AG10803 (cell line): ENCODE measurements around the gene FOXL1.
A peak's percentile ranks its signal among the peaks of the same experiment; 100 is the strongest.

Source experiments
- DNase-seq: peaks from one replicate; pipeline ENCODE4 v3.0.0; 2010; ENCODE audit warnings: low read depth
- H3K4me3 ChIP-seq: 2 replicates; pipeline ENCODE4 v1.5.1; 2011; ENCODE audit warnings: mild to moderate bottlenecking, low read length, control low read depth
- TF ChIP-seq, protein P1 (sequence below): conservative IDR thresholded peaks from 2 replicates; pipeline ENCODE4 v1.5.1; 2011; ENCODE audit warnings: mild to moderate bottlenecking, low read length, control low read depth, inconsistent platforms

The FOXL1 gene

DNA sequence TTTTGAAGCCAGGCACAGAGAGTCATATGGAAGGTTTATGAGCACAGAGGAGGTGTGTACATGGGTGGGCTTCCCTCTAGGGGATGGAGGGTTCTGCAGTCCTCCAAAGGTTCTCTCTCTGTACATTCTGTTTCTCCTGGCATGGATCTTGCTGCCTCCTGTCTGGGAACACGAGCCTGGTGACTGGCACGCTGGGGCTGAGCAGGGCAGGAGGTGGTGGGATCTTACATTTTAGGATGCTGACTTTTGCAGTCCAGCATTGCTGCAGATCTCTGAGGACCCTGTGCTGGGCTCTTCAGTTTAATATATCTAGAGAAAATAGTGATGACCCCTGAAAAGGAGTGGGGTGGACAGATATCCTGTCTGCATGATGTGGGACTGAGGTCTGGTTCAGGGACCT is 23.0 kb downstream of the FOXL1 start:
- DNase-seq = no peak
- no peak overlapping the region for H3K4me3 ChIP-seq
- TF ChIP-seq, protein P1, sequence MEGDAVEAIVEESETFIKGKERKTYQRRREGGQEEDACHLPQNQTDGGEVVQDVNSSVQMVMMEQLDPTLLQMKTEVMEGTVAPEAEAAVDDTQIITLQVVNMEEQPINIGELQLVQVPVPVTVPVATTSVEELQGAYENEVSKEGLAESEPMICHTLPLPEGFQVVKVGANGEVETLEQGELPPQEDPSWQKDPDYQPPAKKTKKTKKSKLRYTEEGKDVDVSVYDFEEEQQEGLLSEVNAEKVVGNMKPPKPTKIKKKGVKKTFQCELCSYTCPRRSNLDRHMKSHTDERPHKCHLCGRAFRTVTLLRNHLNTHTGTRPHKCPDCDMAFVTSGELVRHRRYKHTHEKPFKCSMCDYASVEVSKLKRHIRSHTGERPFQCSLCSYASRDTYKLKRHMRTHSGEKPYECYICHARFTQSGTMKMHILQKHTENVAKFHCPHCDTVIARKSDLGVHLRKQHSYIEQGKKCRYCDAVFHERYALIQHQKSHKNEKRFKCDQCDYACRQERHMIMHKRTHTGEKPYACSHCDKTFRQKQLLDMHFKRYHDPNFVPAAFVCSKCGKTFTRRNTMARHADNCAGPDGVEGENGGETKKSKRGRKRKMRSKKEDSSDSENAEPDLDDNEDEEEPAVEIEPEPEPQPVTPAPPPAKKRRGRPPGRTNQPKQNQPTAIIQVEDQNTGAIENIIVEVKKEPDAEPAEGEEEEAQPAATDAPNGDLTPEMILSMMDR = no peak

- DNase-seq = no peak
- TF ChIP-seq, protein P1 = no peak
These were observed 24.2 kb downstream of the FOXL1 start for GRCh38 chr16:86602521-86602920.

GRCh38 chr16:86604436-86605193 is 26.3 kb downstream of the FOXL1 start:
- TF ChIP-seq, protein P1 = no peak
- no peak for DNase-seq
- no peak overlapping the region for H3K4me3 ChIP-seq

More at GRCh38 chr16:86602521-86602920, 24.2 kb downstream of the FOXL1 start:
- no peak overlapping the region for H3K4me3 ChIP-seq

DNA sequence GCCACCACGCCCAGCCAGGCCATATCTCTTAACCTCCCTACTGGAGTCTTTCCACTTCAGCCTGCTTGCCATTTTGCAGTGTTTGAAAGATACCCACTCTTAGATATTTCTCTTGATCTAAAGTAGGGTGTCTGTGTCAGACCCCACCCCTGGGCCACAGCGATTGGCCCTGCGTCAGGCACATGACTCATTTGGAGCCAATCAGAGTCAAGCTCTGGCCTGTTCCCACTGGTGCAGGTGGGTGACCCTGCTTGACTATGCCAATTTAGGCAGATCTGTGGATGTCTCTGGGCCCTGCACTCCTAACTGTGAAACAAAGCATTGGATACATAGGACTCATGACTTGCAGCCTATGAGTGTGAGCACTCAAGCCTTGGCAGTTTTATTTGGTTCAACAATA is 27.6 kb downstream of the FOXL1 start:
- no peak for DNase-seq
- H3K4me3 ChIP-seq = no peak overlapping the region

GRCh38 chr16:86608301-86608747 is 30.0 kb downstream of the FOXL1 start:
- DNase-seq = peak; percentile 63
- H3K4me3 ChIP-seq = no peak overlapping the region
- TF ChIP-seq, protein P1 = 0 out of 2 replicates have a peak, but pooled peaks have one; percentile 5

More for the DNA sequence above, 27.6 kb downstream of the FOXL1 start:
- TF ChIP-seq, protein P1 = no peak

DNA sequence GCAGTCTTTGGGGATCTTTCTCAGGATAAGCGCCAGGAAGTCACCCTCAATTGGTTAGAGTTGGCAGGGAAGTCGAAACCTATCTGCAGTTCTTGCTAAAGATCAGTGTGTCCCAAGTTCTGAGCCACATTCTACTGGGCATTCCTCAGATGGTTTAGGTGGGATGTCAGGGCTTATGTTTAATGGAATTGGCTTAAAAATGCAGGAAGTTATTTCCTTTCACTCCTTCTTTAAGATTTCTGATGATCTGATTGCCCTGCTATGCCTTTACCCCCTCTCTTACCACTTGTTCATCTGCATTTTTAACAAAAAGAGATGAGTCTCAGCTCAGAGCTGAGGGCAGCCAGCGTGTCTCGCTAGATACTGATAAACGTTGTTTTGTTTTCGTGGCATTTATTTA is 30.8 kb downstream of the FOXL1 start:
- DNase-seq = peak; percentile 98
- TF ChIP-seq, protein P1 = no peak
- H3K4me3 ChIP-seq = no peak overlapping the region

DNA sequence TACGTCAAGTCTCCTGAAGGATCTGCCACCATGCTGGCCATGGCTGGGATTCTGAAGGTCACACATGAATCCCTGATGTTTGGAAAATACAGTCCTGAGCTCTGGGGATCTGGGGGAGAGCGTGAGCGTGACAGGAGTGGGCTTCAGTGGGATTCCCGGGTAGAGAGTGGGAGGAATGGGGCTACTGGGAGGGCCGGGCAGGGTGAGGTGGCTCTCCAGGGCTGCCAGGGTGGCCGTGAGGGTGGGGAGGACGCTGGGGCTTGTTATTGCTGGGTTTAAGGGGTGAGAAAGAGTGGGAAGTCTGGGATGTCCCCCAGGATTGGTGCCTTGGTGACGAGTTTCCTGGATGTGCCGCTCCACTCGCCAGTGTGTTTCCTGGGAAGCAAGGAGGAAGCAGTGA is 31.3 kb downstream of the FOXL1 start:
- no peak for DNase-seq
- H3K4me3 ChIP-seq = no peak overlapping the region
- TF ChIP-seq, protein P1 = no peak
